Ishikawa (cell line): ENCODE results near the gene LECT2.

ENCODE experiments used
- EP300 ChIP-seq: IDR thresholded peaks from 2 replicates; pipeline ENCODE4 v1.6.1; 2012; ENCODE audit warnings: borderline replicate concordance
- FOXM1 ChIP-seq: IDR thresholded peaks from 2 replicates; pipeline ENCODE4 v1.6.1; 2012; ENCODE audit warnings: low read depth, borderline replicate concordance
- RAD21 ChIP-seq: IDR thresholded peaks from 2 replicates; pipeline ENCODE4 v1.6.1; 2012; ENCODE audit warnings: low read depth
- YY1 ChIP-seq: IDR thresholded peaks from 2 replicates; pipeline ENCODE4 v1.6.1; 2012; ENCODE audit warnings: low read depth
- TF ChIP-seq, protein P1 (sequence below): IDR thresholded peaks from 2 replicates; pipeline ENCODE4 v1.6.1; 2012; ENCODE audit warnings: low read depth, mild to moderate bottlenecking

DNA sequence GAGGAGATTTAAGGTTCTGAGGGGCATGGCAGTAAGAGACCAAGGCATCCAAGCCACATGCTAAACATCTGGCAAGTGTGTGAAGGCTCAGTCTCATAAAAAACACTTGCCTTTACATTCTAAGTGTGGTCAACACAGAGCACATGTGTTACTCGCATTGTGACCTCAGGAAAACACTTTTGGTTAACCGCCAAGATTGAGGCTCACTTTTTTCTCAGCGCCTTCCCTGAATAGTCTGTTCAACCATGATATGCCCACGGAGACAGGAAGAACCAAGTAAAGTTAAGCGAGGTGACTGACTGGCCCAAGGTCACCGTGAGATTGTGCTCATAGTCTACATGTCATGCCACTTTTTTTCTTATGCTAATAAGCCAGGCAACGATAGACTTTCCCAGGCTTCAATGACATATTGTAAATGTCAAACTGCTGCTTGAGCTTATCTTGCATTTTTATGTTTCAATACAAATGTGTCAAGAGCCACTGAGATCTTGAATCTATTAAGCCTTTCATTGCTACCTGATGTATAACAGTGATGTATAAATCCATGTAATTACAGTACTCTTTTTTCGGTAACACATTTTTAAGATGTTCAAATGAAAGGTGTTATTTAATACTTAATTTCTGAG lies 38.0 kb downstream of the LECT2 start:
- TF ChIP-seq EP300, result no peak
- TF ChIP-seq YY1, result no peak
- TF ChIP-seq RAD21, result no peak
- TF ChIP-seq FOXM1, result no peak
- TF ChIP-seq, protein P1, sequence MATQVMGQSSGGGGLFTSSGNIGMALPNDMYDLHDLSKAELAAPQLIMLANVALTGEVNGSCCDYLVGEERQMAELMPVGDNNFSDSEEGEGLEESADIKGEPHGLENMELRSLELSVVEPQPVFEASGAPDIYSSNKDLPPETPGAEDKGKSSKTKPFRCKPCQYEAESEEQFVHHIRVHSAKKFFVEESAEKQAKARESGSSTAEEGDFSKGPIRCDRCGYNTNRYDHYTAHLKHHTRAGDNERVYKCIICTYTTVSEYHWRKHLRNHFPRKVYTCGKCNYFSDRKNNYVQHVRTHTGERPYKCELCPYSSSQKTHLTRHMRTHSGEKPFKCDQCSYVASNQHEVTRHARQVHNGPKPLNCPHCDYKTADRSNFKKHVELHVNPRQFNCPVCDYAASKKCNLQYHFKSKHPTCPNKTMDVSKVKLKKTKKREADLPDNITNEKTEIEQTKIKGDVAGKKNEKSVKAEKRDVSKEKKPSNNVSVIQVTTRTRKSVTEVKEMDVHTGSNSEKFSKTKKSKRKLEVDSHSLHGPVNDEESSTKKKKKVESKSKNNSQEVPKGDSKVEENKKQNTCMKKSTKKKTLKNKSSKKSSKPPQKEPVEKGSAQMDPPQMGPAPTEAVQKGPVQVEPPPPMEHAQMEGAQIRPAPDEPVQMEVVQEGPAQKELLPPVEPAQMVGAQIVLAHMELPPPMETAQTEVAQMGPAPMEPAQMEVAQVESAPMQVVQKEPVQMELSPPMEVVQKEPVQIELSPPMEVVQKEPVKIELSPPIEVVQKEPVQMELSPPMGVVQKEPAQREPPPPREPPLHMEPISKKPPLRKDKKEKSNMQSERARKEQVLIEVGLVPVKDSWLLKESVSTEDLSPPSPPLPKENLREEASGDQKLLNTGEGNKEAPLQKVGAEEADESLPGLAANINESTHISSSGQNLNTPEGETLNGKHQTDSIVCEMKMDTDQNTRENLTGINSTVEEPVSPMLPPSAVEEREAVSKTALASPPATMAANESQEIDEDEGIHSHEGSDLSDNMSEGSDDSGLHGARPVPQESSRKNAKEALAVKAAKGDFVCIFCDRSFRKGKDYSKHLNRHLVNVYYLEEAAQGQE, result no peak
